Colon (tissue), 2 donors: ENCODE measurements around the gene C4B.
"Not testable (repeated sequence)": the region's sequence is repeated elsewhere in the genome, so short reads cannot be mapped to it uniquely, and the experiment has no call there.

Source experiments
- FAIRE-seq: peaks from 2 replicates; lab custom pipeline; 2012; peaks lifted over from hg19 to GRCh38; lab: Jason Lieb, UNC
- donor health status: control.
- donor health status: control.

C4B gene

DNA sequence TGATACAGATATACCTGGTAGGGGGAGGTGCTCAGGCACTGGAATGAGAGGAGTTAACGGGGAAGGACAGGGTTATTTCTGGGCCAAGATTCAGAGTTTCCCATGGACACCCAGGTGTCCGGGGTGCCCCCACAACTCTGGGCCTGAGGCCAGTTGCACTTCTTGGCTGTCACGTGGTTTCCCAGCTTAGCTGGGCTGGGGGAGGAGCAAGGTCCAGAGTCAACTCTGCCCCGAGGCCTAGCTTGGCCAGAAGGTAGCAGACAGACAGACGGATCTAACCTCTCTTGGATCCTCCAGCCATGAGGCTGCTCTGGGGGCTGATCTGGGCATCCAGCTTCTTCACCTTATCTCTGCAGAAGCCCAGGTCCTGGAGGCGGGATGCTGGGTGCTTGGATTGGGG is at the start of gene C4B:
Gene C4B (plus strand): TSS at position 249 of the 400 bp plus-strand sequence. CDS start 51 bp downstream, at position 300.
- FAIRE-seq: not testable (repeated sequence)

DNA sequence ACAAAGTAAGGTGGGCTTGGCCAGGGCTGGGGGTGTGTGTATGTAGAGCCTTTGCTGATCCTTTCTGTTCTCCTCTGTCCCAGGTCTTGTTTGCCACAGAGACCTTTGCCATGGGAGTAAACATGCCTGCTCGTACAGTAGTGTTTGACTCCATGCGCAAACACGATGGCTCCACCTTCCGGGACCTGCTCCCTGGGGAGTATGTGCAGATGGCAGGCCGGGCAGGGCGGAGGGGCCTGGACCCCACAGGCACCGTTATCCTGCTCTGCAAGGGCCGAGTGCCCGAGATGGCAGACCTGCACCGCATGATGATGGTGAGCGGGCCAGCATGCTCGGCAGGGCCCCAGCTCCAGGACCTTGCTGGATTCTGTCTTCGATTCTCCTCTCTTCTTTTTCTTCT is 48.9 kb upstream of the C4B start:
- no peak for FAIRE-seq

DNA sequence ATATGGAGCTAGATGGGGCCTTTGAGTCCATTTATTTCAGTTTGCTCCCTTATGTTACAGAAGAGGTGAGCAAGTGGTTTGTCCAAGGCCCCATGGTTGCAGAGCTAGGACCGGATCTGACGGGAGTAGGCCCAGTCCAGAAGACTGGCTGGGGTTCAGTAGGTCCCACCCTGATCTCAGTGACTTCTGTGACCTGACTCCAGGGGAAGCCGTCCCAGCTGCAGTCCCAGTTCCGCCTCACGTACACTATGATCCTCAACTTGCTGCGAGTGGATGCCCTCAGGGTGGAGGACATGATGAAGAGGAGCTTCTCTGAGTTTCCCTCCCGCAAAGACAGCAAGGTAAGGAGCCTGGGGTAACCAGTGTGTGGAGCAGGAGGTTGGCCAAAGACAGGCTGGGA is 48.1 kb upstream of the C4B start:
- no peak for FAIRE-seq

DNA sequence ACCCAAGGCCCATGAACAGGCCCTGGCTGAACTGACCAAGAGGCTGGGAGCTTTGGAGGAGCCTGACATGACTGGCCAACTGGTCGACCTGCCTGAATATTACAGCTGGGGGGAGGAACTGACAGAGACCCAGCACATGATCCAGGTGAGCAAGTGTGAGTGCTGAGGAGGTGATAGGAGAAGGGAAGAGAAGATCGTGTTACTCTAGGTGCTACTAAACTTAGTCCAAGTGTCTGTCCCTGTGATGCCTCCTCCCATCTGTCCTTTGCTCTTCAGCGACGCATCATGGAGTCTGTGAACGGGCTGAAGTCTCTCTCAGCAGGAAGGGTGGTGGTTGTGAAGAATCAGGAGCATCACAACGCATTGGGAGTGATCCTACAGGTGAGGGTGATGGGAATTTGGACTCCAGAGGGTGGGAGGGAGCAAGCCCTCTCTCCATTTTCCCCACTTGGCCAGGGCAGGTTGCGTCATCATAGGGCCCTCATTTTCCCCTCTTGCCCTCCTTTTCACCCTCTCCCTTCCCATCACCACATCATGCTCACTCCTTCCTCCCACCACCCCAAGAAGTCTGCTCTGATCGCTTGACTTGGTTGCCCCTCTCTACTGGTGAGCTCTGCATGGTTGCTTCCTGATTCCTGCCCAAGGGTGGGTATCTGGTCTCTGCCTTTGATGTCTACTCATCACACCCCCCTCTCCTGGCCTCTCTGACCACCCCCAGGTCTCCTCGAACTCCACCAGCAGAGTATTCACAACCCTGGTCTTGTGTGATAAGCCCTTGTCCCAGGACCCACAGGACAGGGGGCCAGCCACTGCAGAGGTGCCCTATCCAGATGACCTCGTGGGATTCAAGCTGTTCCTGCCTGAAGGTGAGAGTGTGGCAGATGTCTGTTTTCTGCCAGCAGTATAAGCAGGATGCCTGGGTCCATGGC is 47.3 kb upstream of the C4B start:
- FAIRE-seq: no peak

DNA sequence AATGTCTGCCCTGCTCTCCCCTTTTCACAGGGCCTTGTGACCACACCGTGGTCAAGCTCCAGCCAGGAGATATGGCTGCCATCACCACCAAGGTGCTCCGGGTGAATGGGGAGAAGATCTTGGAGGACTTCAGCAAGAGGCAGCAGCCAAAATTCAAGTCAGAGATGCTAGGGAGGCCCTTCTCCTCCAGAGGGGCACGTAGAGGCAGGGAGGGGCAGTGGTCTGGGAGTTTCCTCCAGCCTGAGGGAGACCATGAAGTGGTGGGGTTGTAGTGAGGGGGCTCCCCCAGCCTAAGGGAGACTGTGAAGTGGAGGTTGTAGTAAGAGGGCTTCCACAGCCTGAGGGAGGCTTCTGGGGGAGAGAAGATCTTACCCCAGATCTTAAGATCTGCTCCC is 46.7 kb upstream of the C4B start:
- no peak for FAIRE-seq

DNA sequence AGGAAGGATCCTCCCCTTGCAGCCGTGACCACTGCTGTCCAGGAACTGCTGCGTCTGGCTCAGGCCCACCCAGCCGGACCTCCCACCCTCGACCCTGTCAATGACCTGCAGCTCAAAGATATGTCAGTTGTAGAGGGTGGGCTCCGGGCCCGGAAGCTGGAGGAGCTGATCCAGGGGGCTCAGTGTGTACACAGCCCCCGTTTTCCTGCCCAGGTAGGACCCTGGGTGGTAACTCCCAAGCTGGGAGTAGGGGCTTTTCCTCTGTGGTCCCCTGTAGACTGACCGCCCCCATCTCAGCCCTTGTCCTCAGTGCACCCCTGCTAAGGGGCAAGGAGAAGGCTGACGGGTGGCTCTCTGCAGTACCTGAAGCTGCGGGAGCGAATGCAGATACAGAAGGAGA is 46.3 kb upstream of the C4B start:
- no peak for FAIRE-seq

DNA sequence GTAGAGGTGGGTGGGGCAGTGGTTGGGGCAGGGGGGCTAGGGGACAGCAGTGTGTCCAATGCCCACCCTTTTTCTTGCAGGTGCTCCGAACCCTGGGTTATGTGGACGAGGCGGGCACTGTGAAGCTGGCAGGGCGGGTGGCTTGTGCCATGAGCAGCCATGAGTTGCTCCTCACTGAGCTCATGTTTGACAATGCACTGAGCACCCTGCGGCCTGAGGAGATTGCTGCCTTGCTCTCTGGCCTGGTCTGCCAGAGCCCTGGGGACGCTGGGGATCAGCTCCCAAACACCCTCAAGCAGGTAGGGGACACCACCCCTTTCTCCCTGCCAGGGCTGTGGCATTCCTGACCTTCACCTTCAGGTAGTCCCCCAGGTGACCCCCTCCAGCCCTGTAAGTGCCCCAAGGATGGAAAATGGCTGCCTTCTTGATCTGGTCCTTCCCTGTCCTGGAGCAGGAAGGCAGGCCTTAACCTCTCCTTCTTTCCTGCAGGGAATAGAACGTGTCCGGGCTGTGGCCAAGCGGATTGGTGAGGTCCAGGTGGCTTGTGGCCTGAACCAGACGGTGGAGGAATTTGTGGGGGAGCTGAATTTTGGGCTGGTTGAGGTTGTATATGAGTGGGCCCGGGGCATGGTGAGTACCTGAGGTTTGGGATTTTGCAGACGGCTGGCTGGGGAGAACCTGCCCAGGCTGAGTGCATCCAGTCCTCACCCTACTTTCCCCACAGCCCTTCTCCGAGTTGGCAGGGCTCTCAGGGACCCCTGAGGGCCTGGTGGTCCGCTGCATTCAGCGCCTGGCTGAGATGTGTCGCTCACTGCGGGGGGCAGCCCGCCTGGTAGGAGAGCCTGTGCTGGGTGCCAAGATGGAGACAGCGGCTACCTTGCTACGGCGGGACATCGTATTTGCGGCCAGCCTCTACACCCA is 45.5 kb upstream of the C4B start:
- FAIRE-seq: no peak

DNA sequence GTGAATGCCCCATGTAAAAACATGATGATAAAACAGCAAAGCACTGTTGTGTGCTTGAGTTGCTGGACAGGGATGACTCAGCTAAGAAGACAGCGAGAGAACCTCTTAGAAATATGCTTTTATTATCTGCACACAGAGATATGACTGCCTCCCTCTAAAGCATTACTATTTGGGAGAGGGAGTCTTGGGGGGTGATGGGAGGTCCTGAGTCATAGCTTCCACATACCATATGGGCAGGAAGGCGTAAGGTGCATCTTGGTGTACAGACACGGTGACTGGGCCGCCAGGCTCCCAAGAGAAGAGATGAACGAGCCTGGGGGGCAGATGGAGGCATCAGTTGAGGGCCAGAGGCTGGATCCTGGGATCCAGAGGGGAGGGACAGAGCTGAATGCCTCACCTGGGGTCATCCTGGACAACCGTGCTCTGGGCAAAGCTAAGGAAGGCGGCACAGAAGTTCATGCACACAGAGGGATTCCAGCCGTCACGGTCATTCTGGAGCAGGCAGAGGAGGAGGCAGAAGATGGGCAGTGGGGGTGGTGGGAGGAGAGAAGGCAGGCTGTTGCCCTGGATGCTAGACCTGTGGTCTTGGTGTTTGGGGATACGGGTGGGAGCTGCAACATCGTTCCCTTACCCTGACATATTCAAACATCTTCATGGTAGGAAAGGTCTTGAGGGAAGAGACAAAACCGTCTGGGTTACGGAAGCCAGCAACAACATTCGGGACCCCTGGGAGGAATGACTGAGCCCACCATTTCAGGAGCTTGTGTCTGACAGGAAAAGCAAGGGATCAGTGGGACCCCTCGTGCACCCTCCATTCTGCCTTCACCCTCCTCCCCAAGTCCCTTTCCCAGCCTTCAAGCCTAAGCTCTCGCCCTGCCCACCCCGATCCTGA is 44.6 kb upstream of the C4B start:
- FAIRE-seq: no peak

DNA sequence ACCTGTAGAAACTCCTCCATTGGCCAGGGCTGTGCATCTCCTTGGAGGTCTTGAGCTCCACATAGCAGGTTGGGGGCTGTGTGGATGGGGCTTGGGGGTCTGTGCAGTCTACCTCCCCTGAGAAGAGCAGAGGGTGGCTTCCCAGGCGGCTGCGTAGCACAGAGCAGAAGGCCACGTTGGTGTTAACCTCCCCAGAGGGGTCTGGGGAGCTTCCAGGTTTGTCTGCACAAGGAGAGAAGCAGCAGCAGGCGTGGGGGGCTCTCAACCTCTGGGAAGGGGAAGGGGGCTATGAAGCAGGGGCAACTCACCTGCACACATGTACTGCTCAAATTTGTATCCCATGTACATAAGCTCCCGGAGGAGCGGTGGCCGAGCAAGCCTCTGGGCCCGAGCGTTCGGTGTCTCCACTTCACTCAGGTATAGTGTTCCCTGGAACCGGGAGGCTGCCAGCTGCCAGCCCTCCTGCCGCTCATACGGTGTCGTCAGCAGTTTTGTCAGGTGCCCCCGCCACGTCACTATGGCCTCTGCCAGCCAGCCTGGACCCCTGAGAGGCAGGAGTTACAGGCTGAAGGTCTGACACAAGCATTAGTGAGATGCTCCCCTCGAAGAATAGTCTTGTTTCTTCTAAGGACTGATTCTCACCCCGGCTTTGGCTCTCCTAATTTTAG is 43.9 kb upstream of the C4B start:
- no peak for FAIRE-seq

DNA sequence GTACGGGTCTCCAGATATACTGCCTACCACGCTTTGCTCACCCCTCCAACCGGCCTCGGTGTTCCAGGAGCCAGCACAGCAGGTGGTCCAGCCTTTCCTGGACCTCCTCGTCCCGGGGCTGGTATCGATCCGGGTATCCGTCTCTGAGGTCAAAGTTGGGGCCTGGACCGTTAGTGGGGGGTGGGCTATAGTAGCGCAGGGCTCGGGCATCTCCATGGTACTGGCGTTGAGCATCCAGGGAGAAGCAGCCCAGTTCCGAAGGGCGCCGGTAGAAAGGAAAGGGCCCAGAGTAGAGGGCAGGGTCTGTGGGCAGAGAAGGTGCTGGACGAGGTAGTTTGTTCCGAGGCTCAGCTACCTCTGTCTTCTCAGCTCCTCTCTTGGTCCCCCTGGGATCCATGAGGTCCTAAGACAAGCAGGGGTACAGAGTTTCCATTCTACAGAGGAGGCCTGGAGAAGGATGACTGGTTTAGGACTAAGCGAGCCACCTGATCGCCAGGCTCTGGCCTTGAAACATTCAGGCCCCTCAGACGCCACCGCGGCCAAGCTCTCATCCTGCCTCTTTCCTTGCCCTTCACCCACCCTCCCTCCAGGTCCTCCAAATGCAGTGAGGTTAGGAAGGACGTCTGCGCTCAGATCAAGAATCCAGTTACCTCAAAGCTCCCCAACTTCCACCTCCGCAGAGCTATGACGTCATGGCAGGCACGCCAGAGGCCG is 43.2 kb upstream of the C4B start:
- no peak for FAIRE-seq

DNA sequence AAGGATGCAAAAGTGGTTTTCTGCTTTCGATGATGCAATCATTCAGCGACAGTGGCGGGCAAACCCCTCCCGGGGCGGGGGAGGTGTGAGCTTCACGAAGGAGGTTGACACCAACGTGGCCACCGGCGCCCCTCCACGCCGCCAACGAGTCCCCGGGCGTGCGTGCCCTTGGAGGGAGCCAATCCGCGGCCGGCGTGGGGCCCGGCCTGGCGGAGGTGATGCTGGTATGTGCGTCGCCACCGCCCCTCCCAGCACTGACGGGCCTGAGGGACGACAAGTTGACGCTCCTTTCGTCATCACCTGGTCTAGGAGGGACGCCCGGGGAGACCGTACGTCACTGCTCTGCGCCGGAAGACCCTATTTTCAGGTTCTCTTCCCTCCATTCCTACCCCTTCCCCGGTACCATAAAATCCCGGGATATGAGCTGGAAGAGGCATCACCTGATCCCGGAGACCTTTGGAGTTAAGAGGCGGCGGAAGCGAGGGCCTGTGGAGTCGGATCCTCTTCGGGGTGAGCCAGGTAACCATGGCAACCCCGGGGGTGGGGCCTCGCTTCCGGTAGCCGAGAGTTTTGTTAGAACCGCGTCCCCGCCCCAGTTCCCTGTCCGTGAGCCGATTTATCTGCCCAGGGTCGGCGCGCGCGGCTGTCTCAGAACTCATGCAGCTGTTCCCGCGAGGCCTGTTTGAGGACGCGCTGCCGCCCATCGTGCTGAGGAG is 42.4 kb upstream of the C4B start, which contains the start of gene DXO:
Gene DXO (minus strand): TSS at position 146 of the 716 bp plus-strand sequence. CDS start 463 bp downstream, outside the sequence.
- no peak for FAIRE-seq

DNA sequence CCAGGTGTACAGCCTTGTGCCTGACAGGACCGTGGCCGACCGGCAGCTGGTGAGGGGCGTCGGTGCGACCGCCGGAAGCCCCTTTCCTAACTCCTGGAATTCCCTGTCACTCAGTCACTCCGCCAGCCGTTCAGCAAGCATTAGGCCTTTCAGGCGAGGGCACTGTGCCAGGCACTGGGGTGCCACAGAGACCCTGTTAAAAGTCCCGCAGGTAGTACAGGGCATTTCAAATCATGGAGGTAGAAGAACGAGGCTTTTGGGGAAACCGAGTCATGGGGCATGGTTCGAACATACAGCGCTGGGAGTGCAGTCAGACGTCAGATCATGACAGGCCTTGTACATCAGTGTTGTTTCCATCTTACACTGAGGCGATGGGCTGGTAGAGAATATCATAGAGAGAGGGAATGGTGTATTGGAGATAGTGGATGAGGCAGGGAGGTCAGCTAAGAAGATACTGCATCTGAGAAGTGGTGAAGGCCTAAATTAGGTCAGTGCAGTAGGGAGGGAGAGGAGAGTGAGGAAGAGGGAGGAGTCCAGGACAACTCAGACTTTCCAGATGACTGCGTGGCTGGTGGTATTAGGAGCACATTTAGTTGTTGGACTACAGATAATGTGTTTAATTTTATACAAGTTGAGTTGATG is 41.8 kb upstream of the C4B start:
- no peak for FAIRE-seq

DNA sequence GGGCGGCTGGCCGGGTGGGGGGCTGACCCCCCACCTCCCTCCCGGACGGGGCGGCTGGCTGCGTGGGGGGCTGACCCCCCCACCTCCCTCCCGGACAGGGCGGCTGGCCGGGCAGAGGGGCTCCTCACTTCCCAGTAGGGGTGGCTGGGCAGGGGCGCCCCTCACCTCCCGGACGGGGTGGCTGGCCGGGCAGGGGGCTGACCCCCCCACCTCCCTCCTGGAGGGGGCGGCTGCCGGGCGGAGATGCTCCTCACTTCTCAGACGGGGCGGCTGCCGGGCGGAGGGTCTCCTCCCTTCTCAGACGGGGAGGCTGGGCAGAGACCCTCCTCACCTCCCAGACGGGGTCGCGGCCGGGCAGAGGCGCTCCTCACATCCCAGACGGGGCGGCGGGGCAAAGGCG is 38.5 kb upstream of the C4B start:
- FAIRE-seq: not testable (repeated sequence)

DNA sequence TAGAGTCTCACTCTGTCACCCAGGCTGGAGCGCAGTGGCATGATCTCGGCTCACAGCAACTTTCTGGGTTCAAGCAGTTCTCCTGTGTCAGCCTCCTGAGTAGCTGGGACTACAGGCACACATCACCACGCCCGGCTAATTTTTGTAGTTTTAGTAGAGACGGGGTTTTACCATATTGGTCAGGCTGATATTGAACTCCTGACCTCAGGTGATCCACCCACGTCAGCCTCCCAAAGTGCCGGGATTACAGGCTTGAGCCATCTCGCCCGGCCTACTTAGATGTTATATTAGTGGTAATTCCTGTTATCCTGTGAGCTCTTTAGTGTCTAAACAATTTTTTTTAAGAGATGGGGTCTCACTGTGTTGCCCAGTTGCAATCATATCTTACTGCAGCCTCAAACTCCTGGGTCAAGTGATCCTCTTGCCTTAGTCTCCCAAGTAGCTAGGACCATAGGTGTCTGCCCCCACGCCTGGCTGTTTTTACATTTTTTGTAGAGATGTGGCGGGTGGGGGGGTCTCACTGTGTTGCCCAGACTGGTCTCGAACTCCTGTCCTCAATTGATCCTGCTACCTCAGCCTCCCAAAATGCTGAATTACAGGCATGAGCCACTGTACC is 36.7 kb upstream of the C4B start:
- no peak for FAIRE-seq

DNA sequence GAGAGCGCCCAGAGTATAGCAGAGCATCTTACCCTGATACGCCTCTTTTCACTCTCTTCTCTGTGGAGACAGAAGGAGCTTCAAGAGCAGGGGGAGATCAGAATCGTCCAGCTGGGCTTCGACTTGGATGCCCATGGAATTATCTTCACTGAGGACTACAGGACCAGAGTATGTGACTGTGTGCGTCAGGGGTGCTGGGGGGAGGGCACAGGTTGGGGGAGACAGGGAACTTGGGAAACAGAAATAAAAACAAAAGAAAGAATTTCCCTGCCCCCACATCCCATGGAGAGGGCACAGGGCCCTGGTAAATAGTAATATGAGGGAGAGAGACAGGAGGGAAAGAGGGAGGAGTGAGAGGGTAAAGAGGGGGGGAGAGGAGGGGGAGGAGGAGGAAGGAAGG is 35.8 kb upstream of the C4B start:
- no peak for FAIRE-seq

DNA sequence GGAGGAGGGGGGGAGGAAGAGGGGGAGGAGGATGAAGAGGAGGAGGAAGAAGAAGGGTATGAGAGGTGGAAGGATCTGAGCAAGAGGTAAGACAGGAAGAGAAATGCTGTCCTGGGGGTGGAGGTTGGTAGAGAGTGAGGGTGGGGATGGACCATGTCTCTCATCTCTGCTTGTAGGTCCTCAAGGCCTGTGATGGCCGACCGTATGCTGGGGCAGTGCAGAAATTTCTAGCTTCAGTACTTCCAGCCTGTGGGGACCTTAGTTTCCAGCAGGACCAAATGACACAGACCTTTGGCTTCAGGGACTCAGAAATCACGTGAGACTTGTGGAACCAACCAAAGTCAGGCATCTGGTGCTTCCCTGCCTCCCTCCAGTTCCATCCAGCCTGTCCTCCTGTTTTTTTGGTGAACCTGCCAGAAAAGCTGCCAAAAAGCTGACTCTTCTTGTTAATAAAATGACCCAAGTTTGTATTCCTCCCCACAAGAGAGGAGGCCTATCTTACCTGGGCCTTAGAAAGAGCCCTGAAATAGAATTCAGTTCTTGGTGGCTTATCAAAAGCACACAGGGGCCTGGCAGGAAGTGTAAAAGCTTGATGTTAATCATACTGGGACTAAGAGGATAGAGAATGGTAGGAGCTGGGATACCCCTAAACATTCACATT is 35.2 kb upstream of the C4B start:
- FAIRE-seq: no peak

DNA sequence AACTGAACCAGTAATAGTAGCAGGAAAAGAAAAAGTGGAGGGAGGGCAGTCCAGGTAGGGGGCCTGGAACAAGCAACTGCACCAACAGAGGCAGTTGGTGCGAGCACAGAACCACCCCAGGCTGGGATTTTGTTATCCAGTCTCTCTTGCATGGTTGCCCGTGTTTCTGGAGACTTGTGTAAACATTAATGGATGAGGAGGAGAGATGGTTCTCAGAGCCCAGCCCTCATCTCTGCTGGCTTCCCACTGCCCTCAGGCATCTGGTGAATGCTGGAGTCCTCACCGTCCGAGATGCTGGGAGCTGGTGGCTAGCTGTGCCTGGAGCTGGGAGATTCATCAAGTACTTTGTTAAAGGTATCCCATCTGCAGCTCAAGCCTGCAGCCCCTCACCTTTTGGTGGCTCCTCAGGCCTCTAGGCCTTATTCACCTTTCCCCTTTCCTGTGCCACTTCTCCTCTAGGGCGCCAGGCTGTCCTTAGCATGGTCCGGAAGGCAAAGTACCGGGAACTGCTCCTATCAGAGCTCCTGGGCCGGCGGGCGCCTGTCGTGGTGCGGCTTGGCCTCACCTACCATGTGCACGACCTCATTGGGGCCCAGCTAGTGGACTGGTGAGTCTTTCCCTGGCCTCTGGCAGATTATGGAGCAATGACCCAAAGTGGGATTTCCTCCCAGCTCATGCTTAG is 34.3 kb upstream of the C4B start:
- not testable (repeated sequence) for FAIRE-seq

DNA sequence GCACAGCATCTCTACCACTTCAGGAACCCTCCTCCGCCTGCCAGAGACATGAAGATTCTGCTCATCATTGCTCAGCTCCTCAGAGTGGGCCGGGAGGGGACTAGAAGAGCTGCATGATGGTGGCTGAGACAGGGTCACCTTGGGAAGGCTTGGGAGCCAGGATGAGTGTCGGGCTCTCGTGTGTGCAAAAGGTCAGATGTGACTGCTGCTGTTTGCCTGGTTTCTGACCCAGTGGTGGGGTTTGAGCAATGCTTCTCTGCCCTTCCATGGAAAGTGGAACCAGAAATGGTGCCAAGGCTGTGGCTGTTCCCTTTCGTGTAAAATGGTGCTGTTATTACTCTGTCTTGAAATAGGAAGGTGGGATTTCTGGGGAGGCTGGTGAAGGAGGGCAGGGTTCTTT is 33.6 kb upstream of the C4B start:
- not testable (repeated sequence) for FAIRE-seq
